Lower leg skin (tissue), 4 donors: ENCODE data around the gene GRM5. TPM values are rescaled to one million over a fixed set of nuclear protein-coding genes. Genes with fewer than 3 reads are reported as not detected.
"Not testable (repeated sequence)": the region's sequence is repeated elsewhere in the genome, so short reads cannot be mapped to it uniquely, and the experiment has no call there.

ENCODE experiments used
- DNase-seq, 2 donors: peaks; one replicate each; pipeline ENCODE4 v3.0.0-alpha.2; 2019; ENCODE audit warnings: low spot score in 2 of 2
- H3K4me3 ChIP-seq: fragments of 200-600 bp; sonication (generic); 2 replicates; pipeline ENCODE4 v1.5.1; 2017; ENCODE audit warnings: mild to moderate bottlenecking, low read depth; ENCODE audit not compliant: poor library complexity, severe bottlenecking
- CTCF ChIP-seq, 3 donors: fragments of 450-650 bp; IDR thresholded peaks; one replicate each; pipeline ENCODE4 v1.5.1; 2016; ENCODE audit warnings: antibody characterized with exemption in 3 of 3, mild to moderate bottlenecking in 3 of 3, moderate library complexity in 2 of 3
- POLR2A ChIP-seq, 2 donors: fragments of 450-650 bp; IDR thresholded peaks; one replicate each; pipeline ENCODE4 v1.6.1; 2016 to 2017; ENCODE audit warnings: antibody characterized with exemption in 2 of 2, mild to moderate bottlenecking in 1 of 2, moderate library complexity in 1 of 2
- WGBS, 2 donors: methylation state at CpG; one replicate each; pipeline ENCODE4 v1.1.5; 2018; 5-methylcytosine and 5-hydroxymethylcytosine counted together
- intact Hi-C: fragments of 100-400 bp; cut with DNase I; formaldehyde crosslinking; loops from one replicate; pipeline ENCODE4 v1.15.0; 2023; ENCODE audit warnings: low total_unique reads
- total RNA-seq, 4 donors: library from RNA; depleted of rRNA; stranded (reverse); fragments of >200 nt; gene quantifications; one replicate each; pipeline ENCODE4 v1.1.0, GENCODE V29; 2016

Gene GRM5
- total RNA-seq, 4 donors from 2014 or later, result not detected

- intact Hi-C loops, result no loop called here
Measured at GRCh38 chr11:88979641-88980040, 86.1 kb downstream of the GRM5 start.

DNA sequence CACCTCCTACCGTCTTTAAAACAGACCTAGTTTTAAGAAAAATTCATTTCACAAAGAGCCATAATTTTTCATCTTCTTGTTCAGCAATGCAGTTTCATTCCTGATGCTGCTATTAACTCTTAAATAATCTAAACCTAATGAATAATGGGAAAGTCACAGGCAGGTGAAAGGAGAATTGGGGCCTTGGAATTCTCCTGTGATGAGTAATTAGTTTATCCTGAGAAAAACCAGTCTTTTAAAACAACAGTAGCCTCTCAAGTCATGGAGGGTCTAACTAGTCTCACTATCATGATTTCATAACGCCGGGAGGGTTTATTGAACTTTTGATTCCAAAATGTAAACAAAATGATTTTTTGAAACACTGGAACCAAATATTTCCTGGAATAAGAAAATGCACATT, 86.8 kb downstream of the GRM5 start:
- intact Hi-C loops, DNase-seq, H3K4me3 ChIP-seq: not testable (repeated sequence)
- 87 to 89% methylated on average over 3 of the region's 3 CpGs for WGBS, 2 donors

More at GRCh38 chr11:88979641-88980040, 86.1 kb downstream of the GRM5 start:
- H3K4me3 ChIP-seq, result no peak overlapping the region
- DNase-seq, result no peak
- TF ChIP-seq CTCF (IDR thresholded peaks at IDR 0.05) (no peak), POLR2A (IDR thresholded peaks at IDR 0.05) (no peak)
- 58 to 62% methylated on average over 2 of the region's 2 CpGs for WGBS, 2 donors

GRCh38 chr11:88975441-88975840, 90.3 kb downstream of the GRM5 start:
- DNase-seq, intact Hi-C loops, H3K4me3 ChIP-seq: not testable (repeated sequence)

- no peak for DNase-seq
Measured at GRCh38 chr11:88972210-88972609, 93.6 kb downstream of the GRM5 start.

DNA sequence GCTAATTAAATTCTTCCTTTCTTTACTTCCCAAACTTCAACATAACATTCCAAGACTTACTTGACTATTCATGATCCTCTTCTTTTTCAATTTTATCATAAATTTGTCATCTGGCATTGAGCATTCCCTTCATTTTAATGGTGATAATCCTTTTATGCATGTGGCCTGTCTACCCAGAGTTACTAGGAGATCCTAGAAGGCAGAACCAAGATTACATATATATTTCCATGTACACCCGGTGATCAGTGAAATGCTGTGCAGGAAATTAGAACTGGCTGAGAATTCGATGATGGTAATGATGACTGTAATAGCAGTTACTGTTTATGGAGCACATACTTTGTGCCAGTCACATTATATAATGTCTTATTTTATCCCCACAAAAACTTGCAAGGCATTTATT, 104.2 kb downstream of the GRM5 start:
- intact Hi-C loops, H3K4me3 ChIP-seq, DNase-seq: not testable (repeated sequence)
- WGBS, 2 donors, result 81% methylated on average over 2 of the region's 2 CpGs

More at GRCh38 chr11:88972210-88972609, 93.6 kb downstream of the GRM5 start:
- no peak overlapping the region for H3K4me3 ChIP-seq
- intact Hi-C loops, result no loop called here
- TF ChIP-seq CTCF (IDR thresholded peaks at IDR 0.05), result no peak
- no peak for TF ChIP-seq POLR2A (IDR thresholded peaks at IDR 0.05)

- 63 to 65% methylated on average over 3 of the region's 3 CpGs for WGBS, 2 donors
- DNase-seq, H3K4me3 ChIP-seq, intact Hi-C loops: not testable (repeated sequence)
Measured at GRCh38 chr11:88959857-88960256, 105.9 kb downstream of the GRM5 start.

- intact Hi-C loops, result no loop called here
- no peak for TF ChIP-seq POLR2A (IDR thresholded peaks at IDR 0.05)
- no peak for TF ChIP-seq CTCF (IDR thresholded peaks at IDR 0.05)
- DNase-seq, result no peak
- no peak overlapping the region for H3K4me3 ChIP-seq
Measured at GRCh38 chr11:88950975-88951374, 114.8 kb downstream of the GRM5 start.

GRCh38 chr11:88948908-88949307, 116.9 kb downstream of the GRM5 start:
- H3K4me3 ChIP-seq, intact Hi-C loops, DNase-seq: not testable (repeated sequence)

GRCh38 chr11:88947843-88948572, 117.8 kb downstream of the GRM5 start:
- intact Hi-C loops, DNase-seq, H3K4me3 ChIP-seq: not testable (repeated sequence)
- WGBS, 2 donors, result 84 to 87% methylated on average over 6 of the region's 6 CpGs

DNA sequence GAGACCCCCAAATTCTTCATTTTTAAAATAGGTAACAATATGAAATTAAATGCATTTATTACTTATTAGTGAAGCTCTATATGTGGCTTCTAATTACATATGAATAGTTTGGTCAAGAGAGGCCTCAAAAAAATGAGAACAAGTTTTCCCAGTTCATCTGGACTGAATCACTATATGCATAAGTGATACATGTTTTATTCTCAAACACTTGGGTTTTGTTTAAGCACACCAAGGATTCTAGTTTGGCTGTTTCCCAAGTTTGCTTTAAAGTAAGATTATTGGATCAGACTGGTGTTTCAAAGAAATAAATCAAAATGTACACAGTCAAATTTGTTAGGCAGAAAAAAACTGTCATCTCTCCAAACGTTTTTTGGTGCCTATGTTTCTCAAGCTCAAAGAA, 136.1 kb downstream of the GRM5 start:
- DNase-seq, result not testable (repeated sequence)
- 3 to 9% methylated on average over 1 of the region's 1 CpG for WGBS, 2 donors

DNA sequence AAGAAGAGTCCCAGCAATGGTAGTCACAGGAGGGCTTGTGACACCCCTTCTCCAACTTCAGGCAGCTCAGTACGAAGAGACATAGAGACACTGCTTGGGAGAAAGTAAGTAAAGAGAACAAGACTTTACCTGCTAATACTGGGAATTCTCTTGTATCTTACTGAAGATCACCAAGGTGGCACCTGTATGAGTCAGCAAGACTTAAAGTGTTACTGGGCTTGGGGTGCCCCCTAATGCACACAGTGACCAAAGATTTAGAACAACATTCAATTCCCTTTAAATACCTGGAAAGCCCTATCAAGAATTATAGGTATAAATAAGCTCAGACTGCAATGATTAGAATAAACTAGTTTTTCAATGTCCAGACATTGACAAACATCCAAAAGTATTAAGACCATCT, 148.7 kb downstream of the GRM5 start:
- DNase-seq, intact Hi-C loops, H3K4me3 ChIP-seq: not testable (repeated sequence)
- WGBS, 2 donors, result 94 to 95% methylated on average over 1 of the region's 1 CpG

More for the DNA sequence above, 136.1 kb downstream of the GRM5 start:
- intact Hi-C loops, H3K4me3 ChIP-seq: not testable (repeated sequence)
